Measurements from ENCODE around the gene ANAPC13. TPM values are rescaled to one million over a fixed set of nuclear protein-coding genes. Genes with fewer than 3 reads are reported as not detected.
A peak's percentile ranks its signal among the peaks of the same experiment; 100 is the strongest.

ANAPC13 gene
- total RNA-seq, 1 donor from 2014 or later = 45.3 TPM

- H3K4me3 ChIP-seq (ENCODE audit: low read depth, low read length) = no peak overlapping the region
- TF ChIP-seq CTCF (IDR thresholded peaks at IDR 0.05; ENCODE audit: insufficient read depth, low read length, severe bottlenecking) = no peak
- FAIRE-seq = no peak
These were observed 37.1 kb downstream of the ANAPC13 start for GRCh38 chr3:134448664-134449063.

GRCh38 chr3:134447351-134447750 is 38.4 kb downstream of the ANAPC13 start:
- DNase-seq (ENCODE audit: low read depth) = no peak
- no peak for TF ChIP-seq CTCF (IDR thresholded peaks at IDR 0.05; ENCODE audit: insufficient read depth, low read length, severe bottlenecking)
- Histone ChIP-seq H3K27me3 (ENCODE audit: control insufficient read depth, insufficient read depth, low read length) (no peaks in the 10 kb centered on the region), H3K36me3 (ENCODE audit: control insufficient read depth, insufficient read depth, low read length) (no peaks in the 10 kb centered on the region), H3K4me3 (ENCODE audit: low read depth, low read length) (no peak overlapping the region)
- FAIRE-seq = no peak

More at GRCh38 chr3:134448664-134449063, 37.1 kb downstream of the ANAPC13 start:
- Histone ChIP-seq H3K27me3 (ENCODE audit: control insufficient read depth, insufficient read depth, low read length) (no peaks in the 10 kb centered on the region), H3K36me3 (ENCODE audit: control insufficient read depth, insufficient read depth, low read length) (no peaks in the 10 kb centered on the region)
- DNase-seq (ENCODE audit: low read depth) = no peak

GRCh38 chr3:134446800-134447199 is 39.0 kb downstream of the ANAPC13 start:
- TF ChIP-seq CTCF (IDR thresholded peaks at IDR 0.05; ENCODE audit: insufficient read depth, low read length, severe bottlenecking) = no peak
- DNase-seq (ENCODE audit: low read depth) (peak; percentile 76), FAIRE-seq (no peak)
- H3K27me3 ChIP-seq (ENCODE audit: control insufficient read depth, insufficient read depth, low read length) = no peaks in the 10 kb centered on the region
- H3K36me3 ChIP-seq (ENCODE audit: control insufficient read depth, insufficient read depth, low read length) = no peaks in the 10 kb centered on the region
- no peak overlapping the region for H3K4me3 ChIP-seq (ENCODE audit: low read depth, low read length)

GRCh38 chr3:134445636-134446035 is 40.1 kb downstream of the ANAPC13 start:
- Histone ChIP-seq H3K4me3 (ENCODE audit: low read depth, low read length) (no peak overlapping the region), H3K27me3 (ENCODE audit: control insufficient read depth, insufficient read depth, low read length) (no peaks in the 10 kb centered on the region), H3K36me3 (ENCODE audit: control insufficient read depth, insufficient read depth, low read length) (no peaks in the 10 kb centered on the region)
- no peak for TF ChIP-seq CTCF (IDR thresholded peaks at IDR 0.05; ENCODE audit: insufficient read depth, low read length, severe bottlenecking)
- DNase-seq (ENCODE audit: low read depth) (peak; percentile 50), FAIRE-seq (no peak)

- no peak for DNase-seq (ENCODE audit: low read depth)
- Histone ChIP-seq H3K27me3 (ENCODE audit: control insufficient read depth, insufficient read depth, low read length) (no peaks in the 10 kb centered on the region), H3K4me3 (ENCODE audit: low read depth, low read length) (no peak overlapping the region), H3K36me3 (ENCODE audit: control insufficient read depth, insufficient read depth, low read length) (no peaks in the 10 kb centered on the region)
- no peak for FAIRE-seq
- no peak for TF ChIP-seq CTCF (IDR thresholded peaks at IDR 0.05; ENCODE audit: insufficient read depth, low read length, severe bottlenecking)
These were observed 40.7 kb downstream of the ANAPC13 start for GRCh38 chr3:134445095-134445494.

- DNase-seq (ENCODE audit: low read depth) (no peak), FAIRE-seq (no peak)
- H3K4me3 ChIP-seq (ENCODE audit: low read depth, low read length) = no peak overlapping the region
- no peak for TF ChIP-seq CTCF (IDR thresholded peaks at IDR 0.05; ENCODE audit: insufficient read depth, low read length, severe bottlenecking)
- no peaks in the 10 kb centered on the region for H3K36me3 ChIP-seq (ENCODE audit: control insufficient read depth, insufficient read depth, low read length)
- H3K27me3 ChIP-seq (ENCODE audit: control insufficient read depth, insufficient read depth, low read length) = no peaks in the 10 kb centered on the region
These were observed 44.0 kb downstream of the ANAPC13 start for GRCh38 chr3:134441821-134442220.

All from bronchial epithelial cell (primary cell).